GM10266 (cell line): ENCODE results near the gene EGLN1.

Source experiments
- DNase-seq: peaks from one replicate; pipeline ENCODE4 v3.0.0; 2012; ENCODE audit errors: extremely low spot score
- TF ChIP-seq, protein P1 (sequence below): IDR thresholded peaks from 2 replicates; pipeline ENCODE4 v1.5.1; 2012; ENCODE audit warnings: mild to moderate bottlenecking, low read depth; ENCODE audit not compliant: control insufficient read depth, insufficient read depth; ENCODE audit errors: missing control alignments

Gene EGLN1

GRCh38 chr1:231415018-231415583 is 7.0 kb downstream of the EGLN1 start:
- DNase-seq: no peak
- TF ChIP-seq, protein P1, sequence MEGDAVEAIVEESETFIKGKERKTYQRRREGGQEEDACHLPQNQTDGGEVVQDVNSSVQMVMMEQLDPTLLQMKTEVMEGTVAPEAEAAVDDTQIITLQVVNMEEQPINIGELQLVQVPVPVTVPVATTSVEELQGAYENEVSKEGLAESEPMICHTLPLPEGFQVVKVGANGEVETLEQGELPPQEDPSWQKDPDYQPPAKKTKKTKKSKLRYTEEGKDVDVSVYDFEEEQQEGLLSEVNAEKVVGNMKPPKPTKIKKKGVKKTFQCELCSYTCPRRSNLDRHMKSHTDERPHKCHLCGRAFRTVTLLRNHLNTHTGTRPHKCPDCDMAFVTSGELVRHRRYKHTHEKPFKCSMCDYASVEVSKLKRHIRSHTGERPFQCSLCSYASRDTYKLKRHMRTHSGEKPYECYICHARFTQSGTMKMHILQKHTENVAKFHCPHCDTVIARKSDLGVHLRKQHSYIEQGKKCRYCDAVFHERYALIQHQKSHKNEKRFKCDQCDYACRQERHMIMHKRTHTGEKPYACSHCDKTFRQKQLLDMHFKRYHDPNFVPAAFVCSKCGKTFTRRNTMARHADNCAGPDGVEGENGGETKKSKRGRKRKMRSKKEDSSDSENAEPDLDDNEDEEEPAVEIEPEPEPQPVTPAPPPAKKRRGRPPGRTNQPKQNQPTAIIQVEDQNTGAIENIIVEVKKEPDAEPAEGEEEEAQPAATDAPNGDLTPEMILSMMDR: no peak

DNA sequence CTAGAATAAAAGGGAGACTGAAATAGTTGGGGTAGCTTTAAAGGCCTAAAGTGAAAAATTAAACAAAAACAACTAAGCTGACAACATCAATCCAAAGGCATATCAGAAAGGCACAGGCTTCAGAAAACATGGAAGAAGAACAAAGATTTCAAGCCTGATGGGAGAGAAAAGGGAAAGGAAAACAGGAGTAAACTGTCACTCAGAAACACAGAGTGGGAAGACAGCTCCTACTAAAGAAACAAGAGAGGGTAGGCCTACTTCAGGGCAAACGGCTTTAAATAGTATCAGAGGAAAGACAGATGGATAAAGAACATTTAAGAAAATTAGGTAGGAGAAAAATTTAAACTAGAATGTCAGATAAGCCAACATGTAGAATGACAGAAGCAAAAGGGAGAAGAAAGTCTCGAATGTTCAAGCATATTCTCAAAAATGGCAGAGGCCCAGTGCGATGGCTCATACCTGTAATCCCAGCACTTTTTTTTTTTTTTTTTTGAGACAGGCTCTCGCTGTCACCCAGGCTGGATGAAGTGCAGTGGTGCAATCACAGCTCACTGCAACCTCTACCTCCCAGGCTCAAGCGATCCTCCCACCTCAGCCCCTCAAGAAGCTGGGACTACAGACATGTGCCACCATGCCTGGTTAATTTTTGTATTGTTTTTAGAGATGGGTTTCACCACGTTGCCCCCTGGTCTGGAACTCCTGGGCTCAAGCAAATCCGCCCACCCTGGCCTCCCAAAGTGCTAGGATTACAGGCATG is 7.6 kb downstream of the EGLN1 start:
- DNase-seq: no peak
- TF ChIP-seq, protein P1: no peak

DNA sequence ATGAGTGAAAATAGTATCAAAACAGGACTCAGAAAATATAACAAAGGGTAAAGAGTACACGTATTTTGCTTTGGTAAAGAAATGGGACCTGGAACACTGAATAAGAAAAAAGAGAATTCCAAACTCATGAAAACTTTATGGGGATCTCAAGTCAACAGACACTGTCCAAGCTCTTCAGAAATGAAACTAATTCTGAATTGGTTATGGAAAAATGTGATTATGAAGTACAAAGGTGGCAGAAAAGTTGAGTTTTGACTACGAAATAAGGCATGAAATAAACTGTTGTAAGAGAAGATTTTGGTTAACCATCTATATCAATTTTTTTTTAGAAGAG is 8.4 kb downstream of the EGLN1 start:
- no peak for DNase-seq
- TF ChIP-seq, protein P1: no peak

DNA sequence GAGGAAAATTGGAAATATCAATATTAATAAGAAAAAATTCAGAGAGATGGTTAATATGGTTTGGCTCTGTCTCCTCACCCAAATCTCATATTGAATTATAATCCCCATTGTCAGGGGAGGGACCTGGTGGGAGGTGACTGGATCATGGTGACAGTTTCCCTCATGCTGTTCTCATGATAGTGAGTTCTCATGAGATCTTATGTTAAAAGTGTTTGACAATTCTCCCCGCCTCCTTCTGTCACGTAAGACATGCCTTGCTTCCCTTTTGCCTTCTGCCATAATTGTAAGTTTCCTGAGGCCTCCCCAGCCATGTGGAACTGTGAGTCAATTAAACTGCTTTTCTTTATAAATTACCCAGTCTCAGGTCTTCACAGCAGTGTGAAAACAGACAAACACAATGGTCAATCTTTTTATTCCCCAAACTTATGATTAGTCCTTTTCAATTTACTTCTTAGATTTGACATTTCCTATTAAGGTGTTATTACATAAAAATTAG is 11.0 kb downstream of the EGLN1 start:
- DNase-seq: no peak
- TF ChIP-seq, protein P1: no peak

DNA sequence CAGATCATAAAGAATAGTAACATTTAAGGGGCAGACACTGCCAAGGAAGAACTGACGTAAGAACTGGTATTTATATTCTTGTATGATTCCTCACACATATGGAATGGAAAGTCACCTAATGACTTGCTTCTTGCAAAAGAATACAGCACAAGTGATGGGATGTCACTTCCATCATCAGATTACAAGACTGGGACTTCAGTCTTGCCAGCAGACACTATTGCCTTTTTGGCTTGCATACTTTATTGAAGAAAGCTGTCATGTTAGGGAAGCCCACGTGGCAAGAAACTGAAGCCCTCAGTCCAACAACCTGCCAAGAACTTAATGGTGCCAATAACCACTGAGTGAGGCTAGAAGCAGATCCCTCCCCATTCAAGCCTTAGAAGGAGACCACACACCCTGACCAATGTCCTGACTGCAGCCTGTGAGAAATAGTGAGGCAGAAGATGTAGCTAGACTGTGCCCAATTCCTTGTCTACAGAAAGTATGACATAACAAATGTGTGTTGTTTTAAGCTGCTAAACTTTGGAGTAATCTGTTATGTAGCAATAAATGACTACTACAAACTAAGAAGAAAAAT is 12.0 kb downstream of the EGLN1 start:
- no peak for DNase-seq
- TF ChIP-seq, protein P1: no peak

- TF ChIP-seq, protein P1: no peak
Measured at GRCh38 chr1:231408528-231409094, 13.5 kb downstream of the EGLN1 start.

More at GRCh38 chr1:231408528-231409094, 13.5 kb downstream of the EGLN1 start:
- DNase-seq: no peak
